Measurements from ENCODE around the gene SEL1L2. TPM values are rescaled to one million over a fixed set of nuclear protein-coding genes. Genes with fewer than 3 reads are reported as not detected.

The SEL1L2 gene
- polyA plus RNA-seq, 3 donors, result not detected

DNA sequence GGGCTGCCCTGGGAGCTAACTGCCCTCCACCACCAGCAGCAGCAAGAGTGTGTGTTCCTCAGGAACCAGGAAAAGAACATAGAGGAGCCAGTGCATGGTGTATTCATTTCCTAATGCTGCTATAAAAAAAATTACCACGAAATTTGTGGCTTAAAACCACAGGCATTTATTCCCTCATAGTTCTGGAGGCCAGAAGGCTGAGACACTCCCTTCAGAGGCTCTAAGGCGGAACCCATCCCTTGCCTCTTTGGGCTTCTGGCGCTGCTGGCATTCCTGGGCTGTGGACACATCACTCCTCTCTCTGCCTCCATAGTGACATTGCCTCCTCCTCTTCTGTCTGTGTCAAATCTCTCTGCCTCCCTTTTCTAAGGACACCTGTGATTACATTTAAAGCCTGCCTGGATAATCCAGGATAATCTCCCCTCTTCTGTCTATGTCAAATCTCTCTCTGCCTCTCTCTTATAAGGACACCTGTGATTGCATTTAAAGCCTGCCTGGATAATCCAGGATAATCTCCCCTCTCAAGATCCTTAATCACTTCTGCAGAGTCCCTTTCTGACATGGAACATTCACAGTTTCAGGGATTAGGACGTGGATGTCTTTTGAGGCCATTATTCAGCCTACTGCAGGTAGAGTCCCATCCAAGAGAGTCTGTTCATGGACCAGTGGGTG is 150.9 kb downstream of the SEL1L2 start:
- no peak for DNase-seq (ENCODE audit: extremely low read depth in 1 of 11, low read depth in 9 of 11, low spot score in 4 of 11)

DNA sequence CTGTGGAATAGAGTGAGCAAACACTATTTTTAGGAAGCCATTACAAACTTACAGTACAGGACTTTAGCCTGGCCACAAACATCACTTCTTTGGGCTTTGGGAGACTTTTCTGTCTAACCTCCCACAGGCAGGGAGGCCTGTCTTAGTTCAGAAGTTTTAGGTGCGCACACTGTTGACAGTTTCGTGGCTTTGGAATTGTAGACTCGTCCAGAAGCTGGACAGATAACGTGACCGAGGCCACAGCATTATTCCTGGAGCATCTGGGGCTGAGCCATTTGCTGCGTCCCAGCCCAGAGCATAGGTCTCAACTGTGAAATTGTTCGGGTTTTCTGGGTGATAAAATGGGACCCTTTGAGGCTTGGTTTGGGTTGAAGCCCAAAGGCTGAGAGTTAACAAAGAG is 151.8 kb downstream of the SEL1L2 start:
- DNase-seq (ENCODE audit: extremely low read depth in 1 of 11, low read depth in 9 of 11, low spot score in 4 of 11), result no peak

DNA sequence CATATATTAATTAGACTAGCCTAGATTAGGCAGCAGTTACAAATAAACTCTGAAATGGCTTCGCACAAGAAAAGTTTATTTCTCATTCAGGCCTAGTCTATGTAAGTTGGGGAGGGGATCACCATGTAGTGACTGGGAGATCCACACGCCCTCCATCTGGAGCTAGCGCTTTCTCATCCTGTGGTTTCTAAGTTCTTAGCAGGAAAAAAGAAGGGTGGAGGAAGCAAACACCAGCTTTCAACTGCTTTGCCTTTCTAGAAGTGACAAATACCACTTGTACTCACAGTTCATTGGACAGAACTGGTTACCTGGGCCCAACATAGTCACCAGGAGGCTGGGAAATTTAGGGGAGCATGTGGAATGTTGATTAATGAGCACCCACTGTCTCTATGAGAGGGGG is 158.9 kb downstream of the SEL1L2 start:
- no peak for DNase-seq (ENCODE audit: extremely low read depth in 1 of 11, low read depth in 9 of 11, low spot score in 4 of 11)

DNA sequence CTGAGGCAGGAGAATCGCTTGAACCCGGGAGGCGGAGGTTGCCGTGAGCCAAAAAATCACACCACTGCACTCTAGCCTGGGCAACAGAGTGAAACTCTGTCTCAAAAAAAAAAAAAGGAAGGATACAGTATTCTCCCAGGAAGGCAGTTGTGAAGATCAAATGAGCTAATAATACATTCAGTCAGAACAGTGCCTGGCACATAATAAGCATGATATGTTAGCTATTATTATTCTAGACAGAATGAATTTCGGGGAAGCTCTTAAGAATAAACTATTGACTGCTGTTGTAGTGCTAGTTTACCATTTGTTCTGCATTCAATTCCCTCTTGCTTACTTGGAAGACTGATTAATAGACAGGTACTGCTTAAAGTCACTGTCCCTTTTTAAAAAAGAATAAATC is 164.9 kb downstream of the SEL1L2 start:
- no peak for DNase-seq (ENCODE audit: extremely low read depth in 1 of 11, low read depth in 9 of 11, low spot score in 4 of 11)

DNA sequence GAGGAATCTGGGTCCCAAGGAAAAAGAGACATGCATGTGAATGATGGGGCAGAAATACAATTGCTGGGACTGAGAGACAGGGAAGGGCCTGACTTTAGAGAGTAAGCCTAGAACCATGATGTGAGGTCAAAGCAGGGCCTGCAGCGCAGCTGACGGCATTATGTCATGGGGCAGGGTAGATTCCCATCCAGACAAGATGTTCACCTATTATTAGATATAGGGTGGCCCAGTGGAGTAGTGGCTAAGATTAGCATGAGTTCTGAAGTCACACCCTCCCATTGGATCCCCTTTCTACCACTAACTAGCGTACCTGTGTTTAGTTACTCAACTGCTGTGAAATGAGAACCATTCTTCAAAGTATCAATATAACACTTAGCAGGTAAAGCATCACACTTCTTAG is 166.0 kb downstream of the SEL1L2 start:
- DNase-seq (ENCODE audit: extremely low read depth in 1 of 11, low read depth in 9 of 11, low spot score in 4 of 11), result no peak

DNA sequence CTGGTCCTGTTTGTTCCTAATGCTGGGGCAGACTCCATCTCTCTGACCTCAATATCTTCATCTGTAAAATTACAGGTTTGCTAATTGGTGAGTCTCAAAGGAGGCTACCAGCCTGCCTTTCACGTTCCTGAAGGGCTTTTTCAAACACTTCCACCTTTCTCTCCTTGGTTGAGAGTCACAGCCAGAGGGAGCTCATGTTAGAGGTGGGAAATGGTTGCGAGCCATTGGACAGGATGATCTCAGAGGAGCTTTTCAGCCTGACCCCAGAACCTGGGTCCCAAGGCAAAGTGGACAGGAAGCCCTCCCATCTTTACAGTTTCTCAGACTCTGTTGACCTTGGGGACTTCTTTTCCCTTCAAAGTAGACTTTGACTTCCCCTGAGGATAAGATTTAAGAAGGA is 168.0 kb downstream of the SEL1L2 start:
- DNase-seq (ENCODE audit: extremely low read depth in 1 of 11, low read depth in 9 of 11, low spot score in 4 of 11), result no peak

DNA sequence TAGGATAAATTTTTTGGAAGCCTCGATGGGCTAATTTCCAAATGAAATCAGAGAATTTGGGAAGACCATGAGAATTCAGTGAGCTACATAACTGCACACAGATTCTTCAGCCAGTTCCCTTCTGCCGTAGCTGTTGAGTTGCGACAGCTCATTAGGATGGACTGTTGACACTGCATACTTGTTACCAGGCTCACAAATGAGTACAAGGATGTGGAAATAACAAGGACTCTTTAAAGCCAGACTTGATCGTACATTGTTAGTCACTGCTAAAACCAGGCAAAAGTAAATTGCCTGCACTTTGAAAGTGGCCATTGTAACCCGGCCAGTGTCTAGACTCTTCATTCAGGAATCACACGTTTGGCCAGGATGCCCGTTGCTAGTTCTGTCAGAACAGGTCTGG is 168.5 kb downstream of the SEL1L2 start:
- DNase-seq (ENCODE audit: extremely low read depth in 1 of 11, low read depth in 9 of 11, low spot score in 4 of 11), result no peak

DNA sequence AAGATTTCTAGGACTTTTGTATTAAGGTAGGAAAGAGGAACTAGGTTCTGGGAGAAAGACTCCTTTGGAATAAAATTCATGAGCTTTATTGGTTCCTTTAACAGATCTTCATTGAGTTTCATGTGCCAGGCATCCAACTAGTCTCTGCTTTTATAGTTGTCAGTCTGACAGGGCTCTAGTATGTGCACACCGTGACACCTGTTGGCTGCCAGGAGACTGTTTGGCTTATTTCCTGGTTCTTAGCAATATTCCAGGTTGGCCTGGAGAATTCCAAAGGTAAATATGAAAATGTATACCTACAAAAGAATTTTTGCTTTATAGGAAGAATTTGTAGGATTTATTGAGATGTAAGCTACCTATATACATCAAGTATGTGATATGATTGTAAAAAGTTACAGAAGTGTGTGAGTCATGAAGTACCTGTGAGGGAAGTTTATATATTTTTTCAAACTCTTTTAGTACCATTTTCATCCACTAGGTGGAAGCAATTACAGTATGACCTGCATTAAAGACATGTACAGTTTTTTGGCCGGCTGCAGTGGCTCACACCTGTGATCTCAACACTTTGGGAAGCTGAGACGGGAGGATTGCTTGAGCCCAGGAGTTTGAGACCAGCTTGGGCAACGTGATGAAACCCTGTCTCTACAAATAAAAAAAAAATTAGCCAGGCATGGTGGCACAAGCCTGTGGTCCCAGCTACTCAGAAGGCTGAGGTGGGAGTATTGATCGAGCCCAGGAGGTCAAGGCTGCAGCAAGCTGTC is 170.3 kb downstream of the SEL1L2 start:
- peak in 10 of 11 donors; percentile 24 to 57 (median 42) for DNase-seq (ENCODE audit: extremely low read depth in 1 of 11, low read depth in 9 of 11, low spot score in 4 of 11)

DNA sequence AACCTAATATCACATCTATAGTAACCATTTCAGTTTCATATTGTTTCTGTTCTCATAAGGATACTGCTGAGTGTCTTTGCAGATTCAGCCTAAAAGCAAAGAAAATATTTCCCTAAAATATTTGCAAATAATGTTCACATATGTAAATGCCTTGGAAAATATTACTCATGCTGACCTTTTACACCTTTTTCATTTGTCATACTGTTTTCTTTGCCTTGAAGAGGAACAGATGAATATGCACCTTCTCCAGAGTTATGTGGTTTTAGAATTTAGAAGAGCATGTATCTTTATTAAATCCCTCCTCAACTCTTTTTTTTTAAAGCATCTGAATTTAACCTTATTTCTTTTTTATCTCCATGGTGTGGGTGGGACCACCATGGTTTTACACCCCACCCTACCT is 173.1 kb downstream of the SEL1L2 start:
- DNase-seq (ENCODE audit: extremely low read depth in 1 of 11, low read depth in 9 of 11, low spot score in 4 of 11), result no peak

DNA sequence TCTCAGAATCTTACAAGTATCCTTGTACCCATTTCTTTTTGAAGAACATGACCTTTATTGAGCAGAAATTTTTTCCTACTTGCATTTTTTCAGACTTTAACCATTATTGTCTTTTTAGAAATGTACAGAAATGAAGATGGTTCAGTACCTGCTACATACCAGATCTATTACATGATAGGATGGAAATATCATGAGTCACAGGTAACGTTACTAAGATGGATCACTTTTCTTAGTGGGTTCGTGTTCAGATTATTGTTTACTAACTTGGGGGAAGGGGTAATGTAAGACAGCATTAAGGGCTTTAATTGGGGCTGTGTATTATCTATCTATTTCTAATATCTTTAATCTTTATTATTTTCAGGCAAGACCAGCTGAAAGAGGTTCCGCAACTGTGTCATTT is 173.7 kb downstream of the SEL1L2 start:
- no peak for DNase-seq (ENCODE audit: extremely low read depth in 1 of 11, low read depth in 9 of 11, low spot score in 4 of 11)

DNA sequence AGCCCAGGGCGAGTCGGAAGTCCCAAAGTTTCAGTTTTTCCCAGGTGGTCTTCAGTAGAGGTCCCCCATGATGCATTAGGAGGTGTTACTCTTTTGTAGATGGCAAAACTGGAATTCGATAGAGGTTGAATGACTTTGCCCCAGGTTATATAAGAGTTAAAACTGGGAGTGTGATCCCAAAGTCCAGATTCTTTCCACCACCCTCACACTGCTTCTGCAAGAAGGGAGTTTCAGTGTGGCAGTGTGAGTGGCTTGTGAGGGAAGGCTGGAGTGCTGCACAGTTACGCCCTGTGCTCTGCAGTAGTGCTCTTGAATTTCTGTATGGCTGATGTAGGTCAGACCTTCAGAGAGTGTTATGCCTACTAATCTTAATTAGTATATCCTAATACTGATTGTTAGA is 175.7 kb downstream of the SEL1L2 start:
- no peak for DNase-seq (ENCODE audit: extremely low read depth in 1 of 11, low read depth in 9 of 11, low spot score in 4 of 11)

DNA sequence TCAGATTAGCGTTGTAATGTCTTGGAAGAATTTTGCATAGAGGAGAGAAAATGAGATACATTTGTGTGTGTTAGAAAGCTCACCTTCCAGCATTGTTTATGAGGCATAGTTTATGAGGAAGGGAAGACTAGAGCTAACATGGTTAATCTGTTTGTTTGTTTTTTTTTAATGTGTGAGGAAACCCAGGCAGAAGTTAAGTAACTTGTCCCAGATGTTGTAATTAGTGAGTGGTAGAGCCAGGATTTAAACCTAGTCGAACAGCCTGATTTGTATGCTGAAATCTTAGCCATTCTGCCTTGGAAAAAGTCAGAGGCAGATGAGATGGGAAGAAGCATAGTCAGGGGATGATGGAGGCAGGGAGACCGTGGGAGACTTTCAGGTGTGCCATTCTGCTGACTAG is 176.5 kb downstream of the SEL1L2 start:
- no peak for DNase-seq (ENCODE audit: extremely low read depth in 1 of 11, low read depth in 9 of 11, low spot score in 4 of 11)

DNA sequence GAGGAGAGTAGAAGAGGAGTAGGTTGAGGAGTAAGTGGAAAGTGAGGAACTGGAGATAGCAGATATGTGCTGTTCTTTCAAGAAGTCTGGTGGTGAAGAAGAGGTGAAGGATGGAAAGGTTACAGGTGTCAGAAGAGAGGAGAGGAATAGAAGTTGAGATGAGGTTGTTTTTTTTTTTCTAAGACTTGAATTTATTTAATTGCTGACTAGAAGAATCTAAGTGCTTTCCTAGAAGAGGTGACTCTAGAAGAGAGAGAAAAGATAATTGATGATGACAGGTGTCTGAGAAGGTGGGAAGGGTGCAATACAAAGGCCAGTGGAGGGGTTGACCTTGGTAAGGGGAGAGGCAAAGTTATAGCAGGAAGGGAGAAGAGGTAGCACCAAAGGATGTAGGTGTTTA is 180.0 kb downstream of the SEL1L2 start:
- DNase-seq (ENCODE audit: extremely low read depth in 1 of 11, low read depth in 9 of 11, low spot score in 4 of 11), result no peak

DNA sequence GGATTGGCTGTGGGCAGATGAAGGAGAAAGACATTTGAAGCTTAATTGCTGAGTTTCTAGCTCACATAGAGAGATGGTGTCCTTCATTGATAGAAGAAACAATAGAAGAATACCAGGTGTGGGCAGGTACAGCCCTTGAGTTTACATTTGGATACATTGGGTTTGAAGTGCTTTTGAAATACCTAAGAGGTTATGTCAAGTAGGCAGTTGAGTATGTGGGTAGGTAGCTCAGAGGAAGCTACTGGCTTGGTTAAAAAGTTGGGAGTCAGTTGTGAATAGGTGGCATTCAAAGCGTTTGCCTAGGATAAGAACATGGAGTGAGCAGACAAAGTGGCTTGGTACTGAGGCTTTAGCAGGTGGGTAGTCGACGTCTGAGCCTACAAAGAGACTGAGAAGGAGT is 180.6 kb downstream of the SEL1L2 start:
- DNase-seq (ENCODE audit: extremely low read depth in 1 of 11, low read depth in 9 of 11, low spot score in 4 of 11), result no peak

DNA sequence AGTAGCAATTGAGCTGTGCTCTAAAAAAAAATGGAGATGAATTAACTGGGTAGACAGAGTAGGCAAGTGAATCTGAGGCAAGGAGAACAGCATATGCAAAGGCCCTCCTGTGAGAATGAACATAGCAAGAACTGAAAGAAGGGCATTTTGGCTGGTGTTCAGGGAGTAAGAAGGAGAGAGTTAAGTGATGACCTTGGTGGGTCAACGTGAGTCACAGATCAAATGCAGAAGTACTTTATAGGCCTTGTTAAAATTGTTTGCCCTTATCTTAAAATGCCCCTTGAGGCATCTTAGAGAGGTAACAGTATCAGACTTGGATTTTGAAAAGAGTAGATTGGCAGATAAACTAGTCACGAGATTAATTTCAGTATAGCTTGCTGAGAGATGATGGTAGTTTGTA is 181.0 kb downstream of the SEL1L2 start:
- DNase-seq (ENCODE audit: extremely low read depth in 1 of 11, low read depth in 9 of 11, low spot score in 4 of 11), result no peak

DNA sequence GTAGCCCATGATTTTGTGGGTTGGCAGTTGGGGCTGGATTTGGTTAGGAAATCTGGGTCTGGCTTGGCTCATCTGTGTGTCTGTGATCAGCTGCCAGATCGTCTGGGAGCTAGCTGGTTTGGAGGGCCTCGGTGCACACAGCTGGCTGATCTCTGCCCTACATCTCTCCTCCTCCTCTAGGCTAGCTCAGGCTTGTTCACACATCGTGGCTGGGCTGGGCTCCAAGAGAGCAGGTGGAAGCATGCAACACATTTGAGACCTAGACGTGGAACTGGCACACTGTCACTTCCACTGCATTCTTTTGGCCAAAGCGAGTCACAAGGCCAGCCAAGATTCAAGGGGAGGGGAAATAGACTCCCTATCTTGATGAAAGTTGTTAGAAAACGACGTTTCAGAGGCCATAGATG is 189.7 kb downstream of the SEL1L2 start:
- DNase-seq (ENCODE audit: extremely low read depth in 1 of 11, low read depth in 9 of 11, low spot score in 4 of 11), result peak in 3 of 11 donors; percentile 18 to 31 (median 31)

DNA sequence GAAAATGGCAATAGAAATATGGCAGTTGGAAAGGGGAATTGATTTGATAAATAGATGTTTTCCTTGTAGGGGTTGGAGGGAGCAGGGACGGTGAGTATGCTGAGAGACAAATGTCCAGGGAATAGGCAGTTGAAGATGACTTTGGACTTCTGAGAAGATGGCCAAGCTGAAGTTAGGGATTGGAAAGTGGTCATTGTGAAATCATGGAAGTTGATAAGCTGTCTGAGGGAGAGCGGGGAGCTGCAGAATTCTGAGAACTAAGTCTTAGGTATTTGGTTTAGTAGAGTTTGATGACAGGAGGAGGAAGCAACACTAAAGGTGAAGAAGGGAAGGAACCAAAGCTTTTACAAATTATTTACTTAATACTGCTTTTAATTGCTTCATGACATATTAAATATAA is 190.4 kb downstream of the SEL1L2 start:
- no peak for DNase-seq (ENCODE audit: extremely low read depth in 1 of 11, low read depth in 9 of 11, low spot score in 4 of 11)
